NOMO-1 (cell line): ENCODE measurements around the gene IFNW1.

Experiments used
- DNase-seq, 2 experiments: peaks; one replicate each; lab custom pipeline; 2025; ENCODE audit not compliant: unreplicated experiment in 2 of 2; lab: John Stamatoyannopoulos, UW

The IFNW1 gene

DNA sequence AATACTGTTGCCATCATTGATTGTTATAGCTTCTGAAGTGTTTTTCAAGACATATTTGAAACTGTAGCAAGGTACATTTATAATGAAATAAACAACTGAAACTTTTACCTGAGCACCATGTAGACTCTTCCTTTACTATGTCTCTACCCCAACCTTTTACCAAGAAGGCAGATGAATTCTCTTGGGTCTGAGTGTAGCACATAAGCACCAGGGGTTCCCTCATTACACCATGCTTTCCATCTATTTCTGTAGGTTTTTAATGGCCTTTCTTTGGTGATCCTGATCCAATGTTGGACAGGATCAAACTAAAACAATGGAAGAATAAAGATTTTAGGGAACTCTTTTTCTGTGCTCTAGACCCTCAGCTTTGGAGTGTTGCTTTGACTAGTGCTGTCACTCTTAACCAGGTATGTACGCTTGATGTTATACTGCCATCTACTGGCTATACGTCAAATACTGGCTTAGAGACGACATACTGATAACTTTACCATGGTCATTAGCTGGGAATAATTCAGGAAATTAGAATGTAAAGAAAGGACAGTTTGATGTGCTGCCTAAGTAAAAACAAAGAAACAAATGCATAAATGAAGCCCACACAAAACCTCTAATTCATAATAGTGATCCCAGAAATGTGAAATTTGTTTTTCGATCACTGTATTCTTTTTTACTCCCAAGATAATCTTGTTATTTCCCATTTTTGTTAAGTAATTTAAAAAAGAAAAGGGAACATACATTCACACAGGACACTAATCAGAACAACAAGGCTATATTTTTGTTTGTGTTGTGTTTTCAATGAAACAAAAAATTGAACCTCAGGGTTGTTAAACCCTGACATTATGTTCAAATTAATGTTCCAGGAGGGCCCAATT lies 30.7 kb downstream of the IFNW1 start:
- DNase-seq, result no peak

DNA sequence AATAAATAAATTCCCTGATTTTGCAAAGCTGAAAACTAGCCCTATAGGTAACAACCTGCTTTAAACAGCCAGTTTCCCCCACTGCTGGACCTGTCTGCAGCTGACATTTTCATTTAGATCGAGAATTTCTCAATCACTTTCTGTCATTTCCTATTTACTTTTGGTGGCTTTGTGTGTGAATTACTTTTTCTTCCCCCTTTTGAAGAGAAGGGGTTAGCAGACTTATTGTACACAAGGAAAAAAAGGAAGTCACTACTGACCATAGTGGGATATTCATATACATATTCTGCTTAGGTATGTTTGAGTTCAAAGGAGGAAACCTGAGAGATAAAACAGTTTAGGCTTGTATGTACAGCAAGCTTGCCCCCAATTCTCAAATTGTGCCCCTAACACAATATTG lies 36.8 kb downstream of the IFNW1 start:
- DNase-seq, result no peak

DNA sequence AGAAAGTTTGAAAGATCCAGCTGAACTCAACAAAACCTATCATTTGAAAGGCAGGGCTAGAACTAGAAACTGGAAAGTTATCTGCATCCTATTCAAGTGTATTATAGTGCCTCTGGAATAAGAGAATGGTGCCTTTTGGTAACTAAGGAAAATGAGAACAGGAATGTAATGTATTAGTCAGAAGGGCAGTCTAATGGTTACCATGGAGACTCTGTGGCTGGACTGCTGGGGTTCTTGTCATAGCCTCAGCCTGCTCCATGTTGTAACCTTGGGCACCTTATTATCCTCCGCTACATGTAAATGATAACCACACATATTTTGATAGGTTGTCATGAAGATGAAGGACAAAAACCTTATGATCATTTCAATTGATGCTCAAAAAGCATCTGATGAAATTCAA lies 39.3 kb downstream of the IFNW1 start:
- no peak for DNase-seq

DNA sequence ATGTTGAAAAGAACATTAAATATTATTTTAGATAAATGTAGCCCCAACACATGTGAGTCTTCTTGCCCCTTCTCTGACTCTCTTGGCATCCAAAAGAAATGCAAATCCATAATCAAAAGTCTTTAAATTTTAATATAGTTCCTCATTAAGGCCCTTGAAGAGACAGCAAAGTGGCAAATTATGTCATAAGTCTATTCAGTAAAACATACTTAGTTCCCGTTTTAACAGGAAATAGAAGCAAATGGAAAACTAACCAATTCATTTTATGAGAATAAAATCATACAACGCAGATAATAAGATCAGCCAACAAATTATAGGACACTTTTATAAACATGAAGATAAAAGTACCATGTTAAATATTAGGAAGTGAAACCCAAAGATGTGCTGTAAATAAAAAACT lies 43.8 kb downstream of the IFNW1 start:
- DNase-seq, result no peak

DNA sequence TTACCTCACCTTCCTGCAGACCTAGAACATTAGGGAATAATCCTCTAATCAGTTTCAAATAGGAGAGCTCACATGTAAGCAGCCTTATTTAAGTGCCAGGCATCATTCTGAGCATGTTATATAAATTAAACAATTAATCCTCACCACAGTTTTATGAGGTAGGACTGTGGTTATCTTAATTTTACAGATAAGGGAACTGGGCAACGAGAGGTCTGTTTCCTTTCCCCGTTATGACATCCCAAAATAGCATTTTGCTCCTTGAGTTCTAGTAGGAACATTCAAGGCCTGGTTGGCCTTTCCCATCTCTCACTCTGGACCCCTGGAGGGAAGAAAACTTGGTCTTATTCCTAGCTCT lies 44.8 kb downstream of the IFNW1 start:
- no peak for DNase-seq

DNA sequence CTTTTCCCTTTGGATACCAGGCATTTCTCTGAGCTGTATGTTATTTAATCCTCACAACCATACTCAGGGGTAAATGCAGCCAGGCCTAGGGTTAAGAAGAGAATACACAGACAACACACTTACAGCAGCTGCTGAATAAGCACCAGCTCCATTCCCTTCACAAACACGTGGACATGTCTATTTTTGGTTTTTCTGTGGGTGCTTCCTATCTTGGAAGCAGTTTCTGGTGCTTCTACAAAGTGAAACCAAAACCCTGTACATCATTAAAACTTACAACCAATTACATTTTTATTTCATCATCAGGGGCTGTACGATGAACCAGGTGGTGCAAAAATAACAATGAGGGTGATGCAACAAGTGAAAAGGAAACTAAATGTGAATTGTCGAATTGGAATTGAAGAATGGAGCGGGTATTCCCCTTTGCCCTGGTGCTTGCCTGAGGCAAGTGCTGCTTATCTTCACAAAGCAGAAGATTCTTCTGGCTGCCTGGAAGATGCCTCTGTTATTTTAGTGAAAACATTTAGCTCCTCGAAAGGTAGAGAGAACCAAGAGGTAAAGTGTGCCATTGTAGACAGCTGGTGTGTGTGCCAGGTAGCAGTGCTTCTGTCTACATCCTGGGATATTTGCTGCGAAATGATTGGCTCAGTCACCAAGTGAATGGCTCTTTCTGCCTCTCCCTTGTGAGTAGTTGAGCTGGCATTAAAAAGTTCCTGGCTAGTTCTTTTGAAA lies 45.3 kb downstream of the IFNW1 start:
- no peak for DNase-seq

DNA sequence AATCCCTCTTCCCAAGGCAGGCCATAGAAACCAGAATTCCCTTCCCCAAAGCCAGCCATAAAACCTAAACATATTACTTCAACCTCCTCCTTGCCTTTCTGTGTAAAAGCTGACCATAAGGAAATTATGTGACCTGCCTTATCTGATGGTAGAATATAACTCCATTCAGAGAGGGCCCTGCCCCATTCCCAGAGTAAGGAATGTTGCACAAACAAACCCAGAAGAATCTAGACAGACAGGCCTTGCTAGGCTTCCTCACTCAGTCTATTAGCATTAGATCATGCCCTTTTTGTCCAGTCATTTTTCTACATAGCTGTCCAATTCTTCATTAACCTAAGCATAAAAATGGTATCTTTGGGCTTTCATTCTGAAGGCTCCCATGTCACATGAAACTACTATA lies 46.1 kb downstream of the IFNW1 start:
- DNase-seq, result no peak
